H7 (cell line): Measurements from ENCODE around the gene TNFRSF1B. TPM values are rescaled to one million over a fixed set of nuclear protein-coding genes. Genes with fewer than 3 reads are reported as not detected.
A peak's percentile ranks its signal among the peaks of the same experiment; 100 is the strongest.

Experiments
- DNase-seq: peaks from one replicate; pipeline ENCODE4 v3.0.0; 2012
- H3K27me3 ChIP-seq: 2 replicates; pipeline ENCODE4 v1.6.0; 2011; ENCODE audit warnings: mild to moderate bottlenecking, low read length; ENCODE audit not compliant: control insufficient read depth, insufficient read depth
- H3K36me3 ChIP-seq: replicated peaks from 2 replicates; pipeline ENCODE4 v1.5.1; 2011; ENCODE audit warnings: low read length; ENCODE audit not compliant: control insufficient read depth, insufficient read depth
- H3K4me3 ChIP-seq: 2 replicates; pipeline ENCODE4 v1.5.1; 2011; ENCODE audit warnings: low read depth, mild to moderate bottlenecking, control low read depth, low read length, moderate library complexity; ENCODE audit not compliant: insufficient read depth
- total RNA-seq: library from RNA; depleted of rRNA; stranded (reverse); fragments of >200 nt; shearing (Covaris generic); gene quantifications from 2 replicates; pipeline ENCODE4 v1.2.3, GENCODE V29; 2014

The TNFRSF1B gene
- total RNA-seq, 1 experiment from 2014 or later: 1.3 TPM

GRCh38 chr1:12161324-12161661 lies 5.5 kb upstream of the TNFRSF1B start:
- H3K4me3 ChIP-seq: no peak overlapping the region

GRCh38 chr1:12161662-12162458 lies 4.9 kb upstream of the TNFRSF1B start:
- no peak overlapping the region for H3K4me3 ChIP-seq
- no peaks in the 10 kb centered on the region for H3K36me3 ChIP-seq
- DNase-seq: no peak
- H3K27me3 ChIP-seq: peaks cover 9% of the 10 kb centered on the region; the same call in 1 of the 2 replicates

More at GRCh38 chr1:12161324-12161661, 5.5 kb upstream of the TNFRSF1B start:
- DNase-seq: no peak
- Histone ChIP-seq H3K27me3 (peaks cover 7% of the 10 kb centered on the region; the same call in 1 of the 2 replicates), H3K36me3 (no peaks in the 10 kb centered on the region)

GRCh38 chr1:12162459-12163137 lies 4.2 kb upstream of the TNFRSF1B start:
- DNase-seq: no peak
- H3K4me3 ChIP-seq: no peak overlapping the region
- peaks cover 15% of the 10 kb centered on the region for H3K27me3 ChIP-seq
- no peaks in the 10 kb centered on the region for H3K36me3 ChIP-seq

- Histone ChIP-seq H3K27me3 (peaks cover 21% of the 10 kb centered on the region), H3K4me3 (no peak overlapping the region)
Measured at GRCh38 chr1:12163210-12163609, 3.6 kb upstream of the TNFRSF1B start.

GRCh38 chr1:12164210-12164609 lies 2.6 kb upstream of the TNFRSF1B start:
- Histone ChIP-seq H3K27me3 (peaks cover 30% of the 10 kb centered on the region), H3K36me3 (no peaks in the 10 kb centered on the region), H3K4me3 (no peak overlapping the region)
- no peak for DNase-seq

More at GRCh38 chr1:12163210-12163609, 3.6 kb upstream of the TNFRSF1B start:
- no peak for DNase-seq
- H3K36me3 ChIP-seq: no peaks in the 10 kb centered on the region

GRCh38 chr1:12165342-12165741 lies 1.4 kb upstream of the TNFRSF1B start:
- Histone ChIP-seq H3K4me3 (no peak overlapping the region), H3K27me3 (peaks cover 30% of the 10 kb centered on the region)

GRCh38 chr1:12167493-12168429 lies 970 bp downstream of the TNFRSF1B start:
- DNase-seq: peak; percentile 80
- H3K27me3 ChIP-seq: peaks cover 30% of the 10 kb centered on the region
- H3K36me3 ChIP-seq: no peaks in the 10 kb centered on the region
- peak overlapping the region; percentile 28; the same call in 1 of the 2 replicates for H3K4me3 ChIP-seq

More at GRCh38 chr1:12165342-12165741, 1.4 kb upstream of the TNFRSF1B start:
- H3K36me3 ChIP-seq: no peaks in the 10 kb centered on the region
- DNase-seq: no peak

GRCh38 chr1:12168451-12169160 lies 1.8 kb downstream of the TNFRSF1B start:
- H3K36me3 ChIP-seq: no peaks in the 10 kb centered on the region
- peaks cover 30% of the 10 kb centered on the region for H3K27me3 ChIP-seq
- no peak for DNase-seq
- no peak overlapping the region for H3K4me3 ChIP-seq

- no peak overlapping the region for H3K4me3 ChIP-seq
Measured at GRCh38 chr1:12169442-12170135, 2.8 kb downstream of the TNFRSF1B start.

GRCh38 chr1:12170263-12170671 lies 3.5 kb downstream of the TNFRSF1B start:
- H3K27me3 ChIP-seq: peaks cover 27% of the 10 kb centered on the region
- no peaks in the 10 kb centered on the region for H3K36me3 ChIP-seq
- no peak overlapping the region for H3K4me3 ChIP-seq
- no peak for DNase-seq

More at GRCh38 chr1:12169442-12170135, 2.8 kb downstream of the TNFRSF1B start:
- H3K36me3 ChIP-seq: no peaks in the 10 kb centered on the region
- no peak for DNase-seq
- H3K27me3 ChIP-seq: peaks cover 30% of the 10 kb centered on the region

- H3K4me3 ChIP-seq: no peak overlapping the region
- peaks cover 23% of the 10 kb centered on the region for H3K27me3 ChIP-seq
- H3K36me3 ChIP-seq: no peaks in the 10 kb centered on the region
- no peak for DNase-seq
Measured at GRCh38 chr1:12171206-12172041, 4.6 kb downstream of the TNFRSF1B start.

- H3K36me3 ChIP-seq: no peaks in the 10 kb centered on the region
- H3K4me3 ChIP-seq: no peak overlapping the region
- DNase-seq: no peak
- peaks cover 19% of the 10 kb centered on the region for H3K27me3 ChIP-seq
Measured at GRCh38 chr1:12172042-12172851, 5.5 kb downstream of the TNFRSF1B start.
